ENCODE results near the gene AKT1S1. TPM values are rescaled to one million over a fixed set of nuclear protein-coding genes. Genes with fewer than 3 reads are reported as not detected.

AKT1S1 gene
- total and polyA plus RNA-seq, 7 donors, result 48.0 to 103 (median 57.7) TPM

Other genes starting within 250 kb of the AKT1S1 start
- 10 to 100 TPM; 22.6 to 57.0 (median 42.5) TPM for gene RRAS, start 237.2 kb downstream of the AKT1S1 start, total RNA-seq
- gene RRAS, start 237.2 kb downstream of the AKT1S1 start, polyA plus RNA-seq, result 10 to 100 TPM; 39.9 to 49.8 (median 48.4) TPM
- 10 to 100 TPM; 45.5 to 72.9 (median 61.0) TPM for gene SCAF1, start 235.1 kb downstream of the AKT1S1 start, total RNA-seq
- gene SCAF1, start 235.1 kb downstream of the AKT1S1 start, polyA plus RNA-seq, result 10 to 100 TPM; 23.0 to 32.5 (median 23.8) TPM
- gene IRF3, start 211.5 kb downstream of the AKT1S1 start, total RNA-seq, result 10 to 100 TPM; 10.3 to 22.1 (median 14.4) TPM
- gene IRF3, start 211.5 kb downstream of the AKT1S1 start, polyA plus RNA-seq, result 10 to 100 TPM; 18.2 to 26.5 (median 21.7) TPM
- 10 to 100 TPM; 13.0 to 21.5 (median 15.8) TPM for gene BCL2L12, start 211.4 kb downstream of the AKT1S1 start, total RNA-seq
- 10 to 100 TPM; 28.3 to 42.7 (median 35.0) TPM for gene BCL2L12, start 211.4 kb downstream of the AKT1S1 start, polyA plus RNA-seq
- gene PRMT1, start 200.1 kb downstream of the AKT1S1 start, total RNA-seq, result 100 to 1,000 TPM; 180 to 259 (median 198) TPM
- gene PRMT1, start 200.1 kb downstream of the AKT1S1 start, polyA plus RNA-seq, result 100 to 1,000 TPM; 139 to 424 (median 208) TPM
- gene ADM5, start 187.8 kb downstream of the AKT1S1 start, total RNA-seq, result 1 to 10 TPM in 2 of 4 donors, under 1 TPM in 2; 0.58 to 1.5 (median 1.0) TPM
- gene ADM5, start 187.8 kb downstream of the AKT1S1 start, polyA plus RNA-seq, result under 1 TPM; 0.38 to 0.48 (median 0.41) TPM
- 1 to 10 TPM in 1 of 4 donors, under 1 TPM in 3; 0.53 to 1.2 (median 0.70) TPM for gene CPT1C, start 186.2 kb downstream of the AKT1S1 start, total RNA-seq
- gene CPT1C, start 186.2 kb downstream of the AKT1S1 start, polyA plus RNA-seq, result 1 to 10 TPM in 2 of 3 donors, under 1 TPM in 1; 0.34 to 1.1 (median 1.0) TPM
- under 1 TPM in 1 of 4 donors, not detected in 3; 0.24 TPM for gene TSKS, start 114.0 kb downstream of the AKT1S1 start, total RNA-seq
- gene TSKS, start 114.0 kb downstream of the AKT1S1 start, polyA plus RNA-seq, result under 1 TPM; 0.18 to 0.27 (median 0.18) TPM
- 100 to 1,000 TPM in 1 of 4 donors, 10 to 100 TPM in 3; 79.1 to 102 (median 84.3) TPM for gene AP2A1, start 110.4 kb downstream of the AKT1S1 start, total RNA-seq
- 10 to 100 TPM; 58.2 to 81.7 (median 69.6) TPM for gene AP2A1, start 110.4 kb downstream of the AKT1S1 start, polyA plus RNA-seq
- 10 to 100 TPM; 20.9 to 33.7 (median 25.2) TPM for gene FUZ, start 64.1 kb downstream of the AKT1S1 start, total RNA-seq
- gene FUZ, start 64.1 kb downstream of the AKT1S1 start, polyA plus RNA-seq, result 10 to 100 TPM; 15.9 to 38.8 (median 28.6) TPM
- 10 to 100 TPM; 43.0 to 97.8 (median 69.7) TPM for gene MED25, start 59.1 kb downstream of the AKT1S1 start, total RNA-seq
- gene MED25, start 59.1 kb downstream of the AKT1S1 start, polyA plus RNA-seq, result 100 to 1,000 TPM in 1 of 3 donors, 10 to 100 TPM in 2; 24.5 to 125 (median 92.5) TPM
- 100 to 1,000 TPM in 3 of 4 donors, 10 to 100 TPM in 1; 93.2 to 189 (median 151) TPM for gene PTOV1, start 26.2 kb downstream of the AKT1S1 start, total RNA-seq
- gene PTOV1, start 26.2 kb downstream of the AKT1S1 start, polyA plus RNA-seq, result 100 to 1,000 TPM in 2 of 3 donors, 10 to 100 TPM in 1; 72.1 to 122 (median 106) TPM
- gene PNKP, start 9.8 kb downstream of the AKT1S1 start, total RNA-seq, result 10 to 100 TPM; 20.6 to 28.2 (median 23.9) TPM
- gene PNKP, start 9.8 kb downstream of the AKT1S1 start, polyA plus RNA-seq, result 10 to 100 TPM; 16.7 to 31.9 (median 18.2) TPM
- 100 to 1,000 TPM in 2 of 4 donors, 10 to 100 TPM in 2; 81.8 to 107 (median 94.8) TPM for gene TBC1D17, start 347 bp upstream of the AKT1S1 start, total RNA-seq
- 10 to 100 TPM; 36.3 to 62.0 (median 52.6) TPM for gene TBC1D17, start 347 bp upstream of the AKT1S1 start, polyA plus RNA-seq
- gene IL4I1, start 19.5 kb upstream of the AKT1S1 start, total RNA-seq, result 1 to 10 TPM in 1 of 4 donors, under 1 TPM in 3; 0.21 to 3.3 (median 0.46) TPM
- under 1 TPM; 0.05 to 0.46 (median 0.27) TPM for gene IL4I1, start 19.5 kb upstream of the AKT1S1 start, polyA plus RNA-seq
- gene ATF5, start 51.9 kb upstream of the AKT1S1 start, total RNA-seq, result 10 to 100 TPM; 13.3 to 31.8 (median 20.1) TPM
- 10 to 100 TPM in 2 of 3 donors, 1 to 10 TPM in 1; 10.0 to 39.4 (median 23.7) TPM for gene ATF5, start 51.9 kb upstream of the AKT1S1 start, polyA plus RNA-seq
- 10 to 100 TPM; 35.3 to 46.8 (median 39.7) TPM for gene NUP62, start 52.1 kb upstream of the AKT1S1 start, total RNA-seq
- gene NUP62, start 52.1 kb upstream of the AKT1S1 start, polyA plus RNA-seq, result 10 to 100 TPM; 21.1 to 46.3 (median 41.4) TPM
- under 1 TPM in 3 of 4 donors, not detected in 1; 0.36 to 0.38 (median 0.37) TPM for gene SIGLEC11, start 83.8 kb upstream of the AKT1S1 start, total RNA-seq
- under 1 TPM; 0.13 to 0.22 (median 0.21) TPM for gene SIGLEC11, start 83.8 kb upstream of the AKT1S1 start, polyA plus RNA-seq
- 10 to 100 TPM; 25.4 to 39.0 (median 29.2) TPM for gene VRK3, start 148.0 kb upstream of the AKT1S1 start, total RNA-seq
- 10 to 100 TPM; 23.8 to 54.7 (median 26.2) TPM for gene VRK3, start 148.0 kb upstream of the AKT1S1 start, polyA plus RNA-seq
- 1 to 10 TPM; 4.9 to 8.9 (median 5.8) TPM for gene ZNF473, start 148.7 kb upstream of the AKT1S1 start, total RNA-seq
- 1 to 10 TPM; 3.9 to 6.5 (median 4.1) TPM for gene ZNF473, start 148.7 kb upstream of the AKT1S1 start, polyA plus RNA-seq

All from psoas muscle (tissue), 7 donors.